Measurements from ENCODE around the gene XXYLT1. TPM values are rescaled to one million over a fixed set of nuclear protein-coding genes. Genes with fewer than 3 reads are reported as not detected.

Gene XXYLT1
- total and polyA plus RNA-seq, 9 of the 15 experiments (the other 6 are each of a cell fraction or from before 2014, with no cell fraction given), result 1.9 to 18.9 (median 15.0) TPM

GRCh38 chr3:195204360-195205163 lies 66.4 kb downstream of the XXYLT1 start (continued):
- TF ChIP-seq HDAC3 (IDR thresholded peaks at IDR 0.05; ENCODE audit: borderline replicate concordance, partially characterized antibody) (no peak), PYGO2 (tag; IDR thresholded peaks at IDR 0.05) (no peak), TAF1 (IDR thresholded peaks at IDR 0.05; ENCODE audit: control insufficient read depth, extremely low read depth, insufficient read depth, low read length, severe bottlenecking) (no peak), ZNF766 (CRISPR knock-in tag; conservative IDR thresholded peaks at IDR 0.05) (0 out of 2 replicates have a peak, but pooled peaks have one; percentile 18), HSF4 (CRISPR knock-in tag; IDR thresholded peaks at IDR 0.05; ENCODE audit: borderline replicate concordance) (no peak), NCOA6 (IDR thresholded peaks at IDR 0.05) (no peak), MYC (IDR thresholded peaks at IDR 0.05; ENCODE audit: low read depth, low read length) (0 out of 2 replicates have a peak, but pooled peaks have one; percentile 2), MYC (CRISPR knock-in tag; IDR thresholded peaks at IDR 0.05; ENCODE audit: borderline replicate concordance, low read depth) (no peak), CHD2 (IDR thresholded peaks at IDR 0.05; ENCODE audit: low read depth, low read length) (no peak), SMARCC2 (IDR thresholded peaks at IDR 0.05; ENCODE audit: low read depth) (no peak), AFF1 (IDR thresholded peaks at IDR 0.05; ENCODE audit: low read depth in 1 of 2, partially characterized antibody in 2 of 2) (no peak), TCF7 (IDR thresholded peaks at IDR 0.05; ENCODE audit: borderline replicate concordance) (no peak), ZNF124 (CRISPR knock-in tag; IDR thresholded peaks at IDR 0.05) (no peak), GTF2F1 (IDR thresholded peaks at IDR 0.05; ENCODE audit: low read depth, low read length) (no peak), SNAPC5 (CRISPR knock-in tag; IDR thresholded peaks at IDR 0.05) (no peak), ZNF174 (CRISPR knock-in tag; IDR thresholded peaks at IDR 0.05) (no peak), MAZ (CRISPR knock-in tag; conservative IDR thresholded peaks at IDR 0.05 in 1 of 2, IDR thresholded peaks at IDR 0.05 in 1 of 2) (peak in 1 of 2 experiments; percentile 37; a peak in 2 of 4 replicates), EZH2 (IDR thresholded peaks at IDR 0.05; ENCODE audit: borderline replicate concordance, low read depth, low read length) (no peak), NR2C1 (IDR thresholded peaks at IDR 0.05) (no peak), NR2C1 (tag; IDR thresholded peaks at IDR 0.05) (peak; percentile 25; the same call in 1 of the 2 replicates), ZNF232 (CRISPR knock-in tag; IDR thresholded peaks at IDR 0.05) (no peak), ZNF696 (CRISPR knock-in tag; conservative IDR thresholded peaks at IDR 0.05) (no peak), MAFK (IDR thresholded peaks at IDR 0.05; ENCODE audit: low read length) (no peak), MITF (IDR thresholded peaks at IDR 0.05) (no peak)

All from K562 (cell line).